ENCODE results near the gene TMEM45A. TPM values are rescaled to one million over a fixed set of nuclear protein-coding genes. Genes with fewer than 3 reads are reported as not detected.

TMEM45A gene
- total and polyA plus RNA-seq, 8 donors: 23.5 to 53.8 (median 43.1) TPM

GRCh38 chr3:100522125-100522524, 29.7 kb downstream of the TMEM45A start:
- DNase-seq: no peak
- no peaks in the 10 kb centered on the region for H3K36me3 ChIP-seq
- intact Hi-C loops (cut with DNase I): no loop called here
- no peak overlapping the region for H3K27ac ChIP-seq
- no peaks in the 10 kb centered on the region for H3K27me3 ChIP-seq
- ATAC-seq: no peak
- TF ChIP-seq, protein P1, sequence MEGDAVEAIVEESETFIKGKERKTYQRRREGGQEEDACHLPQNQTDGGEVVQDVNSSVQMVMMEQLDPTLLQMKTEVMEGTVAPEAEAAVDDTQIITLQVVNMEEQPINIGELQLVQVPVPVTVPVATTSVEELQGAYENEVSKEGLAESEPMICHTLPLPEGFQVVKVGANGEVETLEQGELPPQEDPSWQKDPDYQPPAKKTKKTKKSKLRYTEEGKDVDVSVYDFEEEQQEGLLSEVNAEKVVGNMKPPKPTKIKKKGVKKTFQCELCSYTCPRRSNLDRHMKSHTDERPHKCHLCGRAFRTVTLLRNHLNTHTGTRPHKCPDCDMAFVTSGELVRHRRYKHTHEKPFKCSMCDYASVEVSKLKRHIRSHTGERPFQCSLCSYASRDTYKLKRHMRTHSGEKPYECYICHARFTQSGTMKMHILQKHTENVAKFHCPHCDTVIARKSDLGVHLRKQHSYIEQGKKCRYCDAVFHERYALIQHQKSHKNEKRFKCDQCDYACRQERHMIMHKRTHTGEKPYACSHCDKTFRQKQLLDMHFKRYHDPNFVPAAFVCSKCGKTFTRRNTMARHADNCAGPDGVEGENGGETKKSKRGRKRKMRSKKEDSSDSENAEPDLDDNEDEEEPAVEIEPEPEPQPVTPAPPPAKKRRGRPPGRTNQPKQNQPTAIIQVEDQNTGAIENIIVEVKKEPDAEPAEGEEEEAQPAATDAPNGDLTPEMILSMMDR (IDR thresholded peaks at IDR 0.05): no peak
- no peak overlapping the region for H3K4me3 ChIP-seq
- H3K9me3 ChIP-seq: no peaks in the 10 kb centered on the region
- no peaks in the 10 kb centered on the region for H3K4me1 ChIP-seq

DNA sequence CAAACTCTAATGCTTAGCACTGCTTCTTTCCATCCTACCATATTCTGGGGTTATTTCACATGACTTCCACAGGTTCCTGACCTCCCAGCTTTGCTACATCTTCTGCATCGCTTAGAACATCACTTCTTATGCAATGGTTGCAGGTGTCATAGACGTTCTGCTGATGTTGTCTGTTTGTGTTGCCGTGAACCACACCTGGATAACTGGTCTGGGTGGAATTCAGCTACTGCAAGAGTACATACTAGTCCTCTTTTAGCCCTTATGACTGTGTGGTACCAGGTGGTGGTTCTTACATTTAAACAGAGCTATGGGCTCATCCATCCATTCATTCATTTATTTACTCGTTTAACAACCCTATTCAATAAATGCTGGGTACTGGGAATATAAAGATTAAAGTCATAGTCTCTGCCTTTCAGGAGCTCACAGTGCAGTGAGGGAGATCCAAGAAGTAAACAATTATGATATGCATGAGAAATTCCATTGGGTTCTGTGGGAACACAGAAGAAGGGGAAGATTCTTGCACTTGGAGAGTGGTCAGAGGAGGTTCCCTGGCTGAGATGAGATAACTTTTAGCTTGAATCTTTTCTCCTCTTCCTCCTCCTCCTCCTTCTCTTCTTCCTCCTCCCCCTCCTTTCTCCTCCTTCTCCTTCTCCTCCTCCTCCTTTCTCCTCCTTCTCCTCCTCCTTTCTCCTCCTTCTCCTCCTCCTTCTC, 30.8 kb downstream of the TMEM45A start:
- no peak for DNase-seq
- Histone ChIP-seq H3K27me3 (no peaks in the 10 kb centered on the region), H3K9me3 (no peaks in the 10 kb centered on the region), H3K4me1 (no peaks in the 10 kb centered on the region), H3K27ac (no peak overlapping the region), H3K36me3 (no peaks in the 10 kb centered on the region), H3K4me3 (no peak overlapping the region)
- TF ChIP-seq, protein P1 (IDR thresholded peaks at IDR 0.05): no peak
- ATAC-seq: no peak
- intact Hi-C loops (cut with DNase I): no loop called here

DNA sequence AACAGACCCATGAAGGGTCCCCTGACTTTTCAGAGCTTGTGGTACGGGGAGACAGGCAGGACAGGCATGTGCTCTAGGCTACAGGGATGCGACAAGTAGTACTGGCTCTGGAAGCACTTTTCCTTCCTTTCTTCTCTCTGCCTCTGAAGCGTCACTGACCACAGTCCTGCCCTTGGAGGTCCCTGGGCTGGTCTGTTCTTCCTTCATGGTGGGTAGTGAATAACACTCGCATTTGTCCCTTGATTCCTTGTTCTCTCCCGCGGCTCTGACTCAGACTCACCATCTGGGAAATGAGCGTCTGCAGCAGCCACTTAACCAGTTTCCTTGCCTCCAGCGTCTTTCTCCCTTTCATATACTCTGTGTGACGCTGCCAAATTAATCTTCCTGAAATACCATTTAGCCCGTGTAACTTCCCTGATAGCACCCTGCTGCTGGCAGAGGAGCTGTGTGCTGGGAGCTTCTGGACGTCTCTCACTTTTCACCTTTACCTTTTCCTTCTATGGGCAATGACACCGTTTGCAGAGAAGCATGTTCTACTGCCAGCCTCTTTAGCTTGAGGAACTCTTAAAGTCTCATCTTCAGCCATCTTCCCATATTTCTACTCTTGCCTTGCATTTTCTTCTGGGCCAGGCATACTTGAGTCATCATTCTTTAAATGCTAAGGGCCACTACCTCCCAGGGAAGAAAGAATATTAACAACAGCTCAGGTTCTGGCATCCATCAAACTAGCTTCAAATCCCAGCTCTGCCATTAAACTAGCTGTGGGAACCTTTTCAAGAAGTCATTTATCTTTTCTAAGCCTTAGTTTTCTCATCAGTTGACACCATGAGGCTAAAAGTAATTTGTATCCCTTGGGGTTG, 33.6 kb downstream of the TMEM45A start:
- Histone ChIP-seq H3K36me3 (no peaks in the 10 kb centered on the region), H3K27me3 (no peaks in the 10 kb centered on the region), H3K4me3 (no peak overlapping the region), H3K27ac (peak overlapping the region in 1 of 2 donors; percentile 24), H3K4me1 (no peaks in the 10 kb centered on the region), H3K9me3 (no peaks in the 10 kb centered on the region)
- intact Hi-C loops (cut with DNase I): no loop called here
- peak; percentile 38 for ATAC-seq
- TF ChIP-seq, protein P1 (IDR thresholded peaks at IDR 0.05): no peak
- peak in 1 of 4 donors; percentile 35 for DNase-seq

GRCh38 chr3:100526613-100527346, 34.4 kb downstream of the TMEM45A start:
- TF ChIP-seq, protein P1 (IDR thresholded peaks at IDR 0.05): no peak
- Histone ChIP-seq H3K9me3 (no peaks in the 10 kb centered on the region), H3K27me3 (no peaks in the 10 kb centered on the region), H3K36me3 (no peaks in the 10 kb centered on the region), H3K4me3 (no peak overlapping the region), H3K27ac (no peak overlapping the region), H3K4me1 (no peaks in the 10 kb centered on the region)
- intact Hi-C loops (cut with DNase I): no loop called here
- DNase-seq (no peak), ATAC-seq (no peak)

DNA sequence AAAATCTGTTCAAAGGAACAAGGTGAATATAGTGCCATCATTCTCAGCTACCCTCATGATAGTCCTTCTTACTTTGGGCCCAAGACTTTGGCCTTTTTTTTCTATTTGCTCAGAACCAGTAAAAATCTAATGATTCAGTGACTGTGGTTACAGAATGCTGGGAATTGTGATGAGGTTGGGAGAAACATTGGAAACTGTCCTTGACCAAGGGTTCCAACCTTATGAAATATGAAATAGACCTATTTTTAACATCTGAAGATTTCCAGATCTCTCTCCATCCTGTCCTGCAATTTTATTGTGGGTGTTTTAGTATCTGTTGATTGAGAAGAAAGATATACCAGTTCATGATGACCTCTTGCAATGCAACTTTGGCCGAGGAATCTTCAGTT, 34.9 kb downstream of the TMEM45A start:
- no peak overlapping the region for H3K27ac ChIP-seq
- no peaks in the 10 kb centered on the region for H3K9me3 ChIP-seq
- no peaks in the 10 kb centered on the region for H3K27me3 ChIP-seq
- DNase-seq (no peak), ATAC-seq (no peak)
- no peak overlapping the region for H3K4me3 ChIP-seq
- intact Hi-C loops (cut with DNase I): no loop called here
- TF ChIP-seq, protein P1 (IDR thresholded peaks at IDR 0.05): no peak
- H3K36me3 ChIP-seq: no peaks in the 10 kb centered on the region
- no peaks in the 10 kb centered on the region for H3K4me1 ChIP-seq

All from left lung (tissue), 10 donors.